Subcutaneous adipose tissue (tissue), 4 donors: ENCODE results near the gene RNF144A. TPM values are rescaled to one million over a fixed set of nuclear protein-coding genes. Genes with fewer than 3 reads are reported as not detected.

Source experiments
- total RNA-seq, 4 donors: library from RNA; depleted of rRNA; stranded (reverse); fragments of >200 nt; gene quantifications; one replicate each; pipeline ENCODE4 v1.1.0, GENCODE V29; 2016
- TF ChIP-seq, protein P1 (sequence below): fragments of 450-650 bp; IDR thresholded peaks from one replicate; pipeline ENCODE4 v1.5.1; 2016; ENCODE audit warnings: low read depth, mild to moderate bottlenecking, control low read depth, antibody characterized with exemption, moderate library complexity

The RNF144A gene
- total RNA-seq, 4 donors from 2014 or later, result 12.2 to 45.8 (median 32.6) TPM

DNA sequence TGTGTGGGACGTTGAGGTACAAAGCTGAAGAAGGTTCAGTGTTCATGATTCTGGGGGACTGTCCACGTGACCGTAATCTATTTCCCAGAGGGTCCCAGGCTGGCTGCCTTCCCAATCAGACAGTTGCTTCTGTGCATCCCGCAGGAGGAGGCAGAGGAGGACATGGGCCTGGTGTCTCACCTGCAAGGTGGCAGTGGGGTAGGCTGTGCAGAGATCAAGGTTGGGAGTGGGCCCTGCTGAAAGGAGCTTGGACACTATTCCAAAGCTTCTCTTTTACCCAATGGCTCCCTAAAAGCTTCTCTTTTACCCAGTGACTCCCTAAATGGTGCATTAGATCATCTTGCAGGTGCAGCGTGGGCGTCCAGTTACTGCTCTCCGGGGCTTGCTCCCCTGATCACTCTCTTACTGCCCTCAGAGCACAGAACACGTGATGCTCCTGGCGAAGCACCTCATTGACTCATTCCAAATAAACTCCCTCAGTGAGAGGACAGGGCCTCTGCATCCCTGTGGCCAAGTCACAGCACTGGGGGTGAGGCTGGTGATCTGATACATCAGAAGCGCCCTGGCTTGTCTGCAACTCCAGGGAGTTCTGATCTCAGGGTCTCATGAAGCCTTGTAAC is 41.5 kb downstream of the RNF144A start:
- TF ChIP-seq, protein P1, sequence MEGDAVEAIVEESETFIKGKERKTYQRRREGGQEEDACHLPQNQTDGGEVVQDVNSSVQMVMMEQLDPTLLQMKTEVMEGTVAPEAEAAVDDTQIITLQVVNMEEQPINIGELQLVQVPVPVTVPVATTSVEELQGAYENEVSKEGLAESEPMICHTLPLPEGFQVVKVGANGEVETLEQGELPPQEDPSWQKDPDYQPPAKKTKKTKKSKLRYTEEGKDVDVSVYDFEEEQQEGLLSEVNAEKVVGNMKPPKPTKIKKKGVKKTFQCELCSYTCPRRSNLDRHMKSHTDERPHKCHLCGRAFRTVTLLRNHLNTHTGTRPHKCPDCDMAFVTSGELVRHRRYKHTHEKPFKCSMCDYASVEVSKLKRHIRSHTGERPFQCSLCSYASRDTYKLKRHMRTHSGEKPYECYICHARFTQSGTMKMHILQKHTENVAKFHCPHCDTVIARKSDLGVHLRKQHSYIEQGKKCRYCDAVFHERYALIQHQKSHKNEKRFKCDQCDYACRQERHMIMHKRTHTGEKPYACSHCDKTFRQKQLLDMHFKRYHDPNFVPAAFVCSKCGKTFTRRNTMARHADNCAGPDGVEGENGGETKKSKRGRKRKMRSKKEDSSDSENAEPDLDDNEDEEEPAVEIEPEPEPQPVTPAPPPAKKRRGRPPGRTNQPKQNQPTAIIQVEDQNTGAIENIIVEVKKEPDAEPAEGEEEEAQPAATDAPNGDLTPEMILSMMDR, result no peak

DNA sequence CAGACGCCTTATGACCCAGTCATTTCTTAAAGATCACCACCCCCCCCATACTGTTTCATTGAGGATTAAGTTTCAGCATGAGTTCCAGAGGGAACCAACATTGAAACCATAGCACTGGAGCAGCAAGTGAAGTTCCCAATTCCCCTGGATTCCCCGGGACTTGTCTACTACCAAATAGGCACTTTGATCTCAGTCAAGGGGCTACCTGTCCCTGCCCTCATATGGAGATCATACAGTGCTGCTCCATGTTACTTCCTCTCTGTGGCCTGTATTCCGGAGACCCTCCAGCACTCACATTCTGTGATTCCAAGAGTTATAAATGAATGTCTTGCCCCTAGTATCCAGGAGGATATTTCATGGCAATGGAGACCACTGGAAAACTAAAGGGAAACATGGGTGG is 42.5 kb downstream of the RNF144A start:
- TF ChIP-seq, protein P1, result no peak

GRCh38 chr2:6960659-6961058 is 43.4 kb downstream of the RNF144A start:
- TF ChIP-seq, protein P1, result no peak

DNA sequence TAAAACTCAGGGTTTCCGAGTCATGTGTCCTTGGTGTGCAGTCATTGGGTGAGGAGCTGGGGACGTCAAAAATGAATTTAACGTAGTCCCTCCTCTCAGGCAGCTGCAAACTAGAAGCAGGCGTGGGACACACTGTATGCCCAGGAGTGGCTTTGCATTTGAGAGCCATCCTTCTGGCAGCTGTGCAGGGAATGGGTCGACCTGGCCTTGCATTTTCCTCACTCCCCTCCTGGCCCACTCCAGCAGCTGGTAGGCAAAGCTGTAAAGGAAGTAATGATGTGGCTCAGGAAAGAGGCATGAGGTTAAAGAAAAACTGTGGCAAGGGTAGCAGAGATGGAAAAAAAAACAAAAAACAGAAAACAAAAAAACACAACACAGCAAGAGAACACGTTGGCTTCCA is 46.5 kb downstream of the RNF144A start:
- TF ChIP-seq, protein P1, result no peak

DNA sequence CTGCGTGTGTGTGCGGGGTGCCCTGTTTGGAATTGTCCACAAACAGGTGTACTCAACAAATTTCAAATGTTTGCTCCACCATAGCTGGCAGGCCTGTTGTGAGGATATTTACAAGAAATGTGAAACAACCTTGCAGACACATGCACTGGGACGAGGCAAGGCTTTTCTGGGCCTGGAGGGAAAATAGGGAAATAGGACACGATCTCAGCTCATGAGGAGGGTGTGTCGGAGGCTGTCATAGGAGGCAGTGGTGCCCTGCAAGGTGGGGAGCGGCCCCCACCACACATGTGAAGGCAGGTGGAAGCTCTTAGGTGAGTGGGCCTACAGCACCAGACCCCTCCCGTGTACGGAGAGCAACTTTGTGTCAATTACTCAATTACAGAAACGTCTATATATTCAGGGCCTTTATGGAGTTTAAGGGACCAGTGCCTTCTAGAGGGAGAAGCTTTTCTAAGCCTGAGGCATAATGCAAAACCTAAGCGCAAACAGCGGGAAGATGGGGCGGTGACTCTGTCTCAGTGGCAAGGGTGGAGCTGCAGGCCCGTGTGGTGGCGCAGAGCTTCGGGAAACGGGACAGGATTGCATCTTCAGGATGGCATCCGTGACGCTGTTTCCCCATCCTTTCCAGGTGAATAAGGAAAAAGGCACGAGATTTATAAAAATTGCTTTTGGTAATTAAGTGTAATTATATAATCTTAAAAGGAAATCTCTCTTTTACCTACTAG is 48.0 kb downstream of the RNF144A start:
- TF ChIP-seq, protein P1, result no peak

DNA sequence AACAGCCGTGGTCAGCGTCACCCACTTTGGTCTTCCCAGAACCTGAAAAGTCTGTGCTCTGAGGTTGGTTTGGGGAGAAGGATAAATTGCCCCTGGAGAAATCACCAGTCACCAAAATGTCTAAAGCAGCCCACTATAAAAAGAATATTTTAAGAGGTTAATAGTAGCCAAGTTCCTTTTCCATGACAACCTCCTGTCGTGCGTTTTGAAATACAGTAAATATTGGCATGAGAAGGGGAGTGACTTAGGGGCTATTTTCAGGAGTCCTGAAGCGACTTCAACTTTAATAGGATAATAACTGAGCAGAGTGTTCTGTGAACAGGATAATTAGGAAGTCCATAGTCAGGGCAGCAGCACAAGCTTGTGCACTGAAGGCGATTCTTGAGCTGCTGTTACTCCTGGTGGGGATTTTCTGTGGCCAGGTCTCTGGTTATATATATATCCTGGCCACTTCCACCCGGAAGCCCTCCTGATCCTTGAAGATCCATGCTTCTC is 49.3 kb downstream of the RNF144A start:
- TF ChIP-seq, protein P1, result no peak

DNA sequence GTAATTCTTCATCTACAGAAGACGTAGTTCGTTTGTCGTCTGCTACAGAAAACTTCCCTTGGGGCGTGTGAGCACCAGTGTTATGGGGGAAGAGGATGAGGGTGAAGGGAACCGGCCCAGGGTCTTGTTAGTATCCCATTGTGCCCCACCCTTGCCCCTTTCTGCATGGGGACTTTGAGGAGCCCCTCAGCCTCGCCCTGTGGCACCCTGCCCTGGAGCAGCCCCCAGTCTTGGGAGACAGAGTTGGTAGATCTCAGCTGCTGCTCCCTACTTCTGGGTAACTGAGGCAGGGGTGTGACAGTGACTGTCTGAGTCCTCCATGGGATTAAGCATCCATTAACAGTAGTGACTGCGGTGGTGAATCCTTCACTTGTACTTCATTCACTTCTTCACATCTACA is 50.1 kb downstream of the RNF144A start:
- TF ChIP-seq, protein P1, result no peak
